ENCODE results near the gene TEN1.

Gene TEN1

GRCh38 chr17:75976175-75976848 is 2.7 kb upstream of the TEN1 start:
- no peak for DNase-seq

GRCh38 chr17:75979705-75980187 is 706 bp downstream of the TEN1 start:
- DNase-seq, result peak in 3 of 56 donors; percentile 45 to 72 (median 68)

GRCh38 chr17:75980188-75981018 is 1.4 kb downstream of the TEN1 start:
- no peak for DNase-seq

- DNase-seq, result no peak
Observed at GRCh38 chr17:75981019-75981615, 2.1 kb downstream of the TEN1 start.

- no peak for DNase-seq
Observed at GRCh38 chr17:75983501-75984181, 4.6 kb downstream of the TEN1 start.

- DNase-seq, result no peak
Observed at GRCh38 chr17:75985986-75986385, 6.9 kb downstream of the TEN1 start.

GRCh38 chr17:75987041-75987440 is 8.0 kb downstream of the TEN1 start:
- no peak for DNase-seq

- no peak for DNase-seq
Observed at GRCh38 chr17:75991396-75991795, 12.4 kb downstream of the TEN1 start.

GRCh38 chr17:75994802-75995370 is 15.8 kb downstream of the TEN1 start:
- no peak for DNase-seq

- DNase-seq, result no peak
Observed at GRCh38 chr17:75995385-75995925, 16.4 kb downstream of the TEN1 start.

GRCh38 chr17:75996665-75997590 is 17.9 kb downstream of the TEN1 start:
- peak in 5 of 56 donors; percentile 4 to 31 (median 10) for DNase-seq

- DNase-seq, result no peak
Observed at GRCh38 chr17:75998327-75998795, 19.3 kb downstream of the TEN1 start.

- DNase-seq, result peak in 6 of 56 donors; percentile 12 to 42 (median 18)
Observed at GRCh38 chr17:76000016-76000754, 21.1 kb downstream of the TEN1 start.

- peak in 1 of 56 donors; percentile 36 for DNase-seq
Observed at GRCh38 chr17:76000755-76001521, 21.9 kb downstream of the TEN1 start, which contains the start of gene CDK3. Gene CDK3 (plus strand): TSS chr17:76000855. CDS start chr17:76001426, 571 bp downstream.

- DNase-seq, result no peak
Observed at GRCh38 chr17:76002100-76002499, 23.1 kb downstream of the TEN1 start.

GRCh38 chr17:76003915-76004314 is 24.9 kb downstream of the TEN1 start:
- no peak for DNase-seq

GRCh38 chr17:76004750-76005262 is 25.8 kb downstream of the TEN1 start:
- DNase-seq, result no peak
